ENCODE measurements around the gene ABR.
"Not testable (repeated sequence)": the region's sequence is repeated elsewhere in the genome, so short reads cannot be mapped to it uniquely, and the experiment has no call there.

ABR gene

DNA sequence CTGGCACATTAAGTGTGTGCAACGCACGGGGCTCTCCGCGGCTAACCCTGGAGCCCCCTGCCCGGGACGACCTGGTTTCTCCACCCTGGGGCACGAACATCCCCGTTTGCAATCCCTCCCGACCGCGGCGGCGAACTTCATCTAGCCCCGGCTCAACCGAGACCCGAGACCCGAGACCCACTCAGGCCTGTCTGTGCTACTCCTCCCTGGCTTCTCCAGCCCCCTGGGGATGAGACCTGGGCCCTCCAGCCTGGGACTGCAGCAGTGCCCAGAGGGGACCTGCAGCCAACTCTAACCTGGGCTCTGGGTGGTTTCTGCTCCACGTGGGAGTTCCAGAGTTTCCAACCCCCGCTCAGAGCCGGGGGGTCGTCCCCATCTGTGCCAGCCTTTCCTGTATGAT is 109.4 kb downstream of the ABR start:
- intact Hi-C loops (cut with micrococcal nuclease): no loop called here
- H3K27ac Mint-ChIP-seq: no peak overlapping the region
- no peak overlapping the region for H3K4me3 Mint-ChIP-seq
- peaks cover 14% of the 10 kb centered on the region for H3K4me1 Mint-ChIP-seq (ENCODE audit: low read depth)
- peaks cover 19% of the 10 kb centered on the region for H3K9me3 Mint-ChIP-seq
- H3K36me3 Mint-ChIP-seq (ENCODE audit: low read depth): peaks cover 100% of the 10 kb centered on the region
- no peaks in the 10 kb centered on the region for H3K27me3 Mint-ChIP-seq

DNA sequence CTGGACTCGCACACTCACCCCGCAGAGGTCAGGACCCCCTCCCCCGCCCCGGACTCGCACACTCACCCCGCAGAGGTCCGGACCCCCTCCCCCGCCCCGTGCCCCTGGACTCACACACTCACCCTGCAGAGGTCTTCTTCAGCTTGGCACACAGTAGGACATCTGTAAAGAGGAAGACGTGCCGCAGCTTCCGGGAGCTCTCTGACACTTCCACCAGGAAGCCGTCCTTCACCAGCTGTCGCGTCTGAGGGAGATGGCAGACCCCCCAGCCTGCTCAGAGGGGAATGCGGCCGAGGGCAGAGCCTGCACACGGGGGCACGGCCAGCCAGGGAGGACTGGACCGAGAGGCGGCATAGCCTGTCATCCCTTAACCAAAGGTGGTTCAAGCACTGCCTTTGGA is 109.9 kb downstream of the ABR start:
- no peaks in the 10 kb centered on the region for H3K27me3 Mint-ChIP-seq
- H3K36me3 Mint-ChIP-seq (ENCODE audit: low read depth): peaks cover 97% of the 10 kb centered on the region
- H3K4me3 Mint-ChIP-seq: no peak overlapping the region
- H3K4me1 Mint-ChIP-seq (ENCODE audit: low read depth): peaks cover 9% of the 10 kb centered on the region
- no peak overlapping the region for H3K27ac Mint-ChIP-seq
- intact Hi-C loops (cut with micrococcal nuclease): no loop called here
- H3K9me3 Mint-ChIP-seq: peaks cover 21% of the 10 kb centered on the region

- H3K27ac Mint-ChIP-seq: no peak overlapping the region
- H3K9me3 Mint-ChIP-seq: peaks cover 21% of the 10 kb centered on the region
- no peak overlapping the region for H3K4me3 Mint-ChIP-seq
- intact Hi-C loops (cut with micrococcal nuclease): no loop called here
- H3K36me3 Mint-ChIP-seq (ENCODE audit: low read depth): peaks cover 82% of the 10 kb centered on the region
- peaks cover 8% of the 10 kb centered on the region for H3K4me1 Mint-ChIP-seq (ENCODE audit: low read depth)
- H3K27me3 Mint-ChIP-seq: no peaks in the 10 kb centered on the region
Observed at GRCh38 chr17:1068356-1068755, 111.4 kb downstream of the ABR start.

- no peaks in the 10 kb centered on the region for H3K27me3 Mint-ChIP-seq
- peaks cover 8% of the 10 kb centered on the region for H3K4me1 Mint-ChIP-seq (ENCODE audit: low read depth)
- H3K4me3 Mint-ChIP-seq: no peak overlapping the region
- H3K36me3 Mint-ChIP-seq (ENCODE audit: low read depth): peaks cover 72% of the 10 kb centered on the region
- no peak overlapping the region for H3K27ac Mint-ChIP-seq
- intact Hi-C loops (cut with micrococcal nuclease): no loop called here
- peaks cover 21% of the 10 kb centered on the region for H3K9me3 Mint-ChIP-seq
Observed at GRCh38 chr17:1067282-1067956, 112.4 kb downstream of the ABR start.

- H3K4me3 Mint-ChIP-seq; H3K27me3 Mint-ChIP-seq; intact Hi-C loops (cut with micrococcal nuclease); H3K27ac Mint-ChIP-seq: not testable (repeated sequence)
- Mint-ChIP-seq H3K9me3 (peaks cover 21% of the 10 kb centered on the region), H3K4me1 (ENCODE audit: low read depth) (peaks cover 19% of the 10 kb centered on the region), H3K36me3 (ENCODE audit: low read depth) (peaks cover 69% of the 10 kb centered on the region)
Observed at GRCh38 chr17:1065416-1065815, 114.4 kb downstream of the ABR start.

DNA sequence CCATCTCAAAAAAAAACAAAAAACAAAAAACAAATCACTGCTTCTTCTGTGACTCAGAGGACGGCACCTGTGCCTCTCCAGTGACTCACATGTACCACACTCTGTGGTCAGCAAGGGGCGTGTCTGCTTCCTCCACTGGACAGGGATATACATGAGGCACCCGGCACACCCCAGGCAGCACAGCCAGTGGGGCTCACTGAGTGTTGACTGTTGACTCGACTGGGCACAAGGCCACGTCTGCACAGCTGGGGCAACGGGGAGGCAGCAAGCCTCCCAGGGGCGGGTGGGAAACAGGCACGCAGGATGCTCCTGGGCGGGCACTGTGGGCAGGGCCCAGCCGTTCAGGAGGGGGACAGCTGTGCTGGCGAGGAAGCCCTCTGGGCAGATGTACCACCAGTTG is 118.8 kb downstream of the ABR start:
- intact Hi-C loops (cut with micrococcal nuclease): no loop called here
- Mint-ChIP-seq H3K36me3 (ENCODE audit: low read depth) (peaks cover 69% of the 10 kb centered on the region), H3K4me1 (ENCODE audit: low read depth) (peaks cover 33% of the 10 kb centered on the region), H3K9me3 (peaks cover 7% of the 10 kb centered on the region), H3K27ac (no peak overlapping the region), H3K4me3 (no peak overlapping the region), H3K27me3 (no peaks in the 10 kb centered on the region)

GRCh38 chr17:1059131-1059795 is 120.5 kb downstream of the ABR start:
- Mint-ChIP-seq H3K4me1 (ENCODE audit: low read depth) (peaks cover 33% of the 10 kb centered on the region), H3K9me3 (no peaks in the 10 kb centered on the region), H3K27ac (peak overlapping the region; percentile 65), H3K27me3 (no peaks in the 10 kb centered on the region), H3K4me3 (no peak overlapping the region), H3K36me3 (ENCODE audit: low read depth) (peaks cover 78% of the 10 kb centered on the region)
- intact Hi-C loops (cut with micrococcal nuclease): loop anchor here (5.0 kb wide), 1 partner anchor 128 kb away; no protein-coding TSS in a partner anchor

DNA sequence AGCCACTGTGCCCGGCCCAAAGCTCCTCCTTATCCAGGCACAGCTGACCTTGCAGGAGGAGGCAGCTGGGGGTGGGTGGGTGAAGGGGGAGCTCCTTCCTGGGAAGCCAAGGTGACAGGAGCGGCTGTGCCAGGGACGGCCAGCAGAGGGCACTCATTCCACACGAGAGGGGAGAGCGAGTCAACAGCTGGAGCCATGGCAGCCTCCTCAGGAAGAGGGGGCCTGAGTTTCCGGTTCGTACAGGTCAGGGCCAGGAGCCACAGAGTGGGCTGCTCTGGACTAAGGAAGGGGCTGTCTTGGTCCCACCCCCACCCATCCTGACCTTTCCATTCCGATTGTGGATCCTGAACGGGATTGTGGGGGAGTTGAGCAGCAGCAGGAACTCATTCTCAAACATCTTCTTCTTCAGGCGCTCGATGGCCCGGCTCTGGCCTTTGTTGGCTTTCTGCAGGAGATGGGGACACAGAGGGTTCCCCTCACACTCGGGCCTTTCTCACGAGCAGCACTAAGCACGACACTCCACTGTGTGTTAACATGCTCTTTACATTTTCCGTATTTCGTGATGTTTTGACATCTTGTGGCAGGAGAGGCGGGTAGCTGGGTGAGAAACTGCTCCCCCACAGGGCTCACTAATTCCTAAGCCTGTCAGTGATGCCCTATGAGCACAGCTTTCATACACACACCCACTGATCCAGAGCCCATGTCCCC is 121.2 kb downstream of the ABR start:
- no peak overlapping the region for H3K4me3 Mint-ChIP-seq
- intact Hi-C loops (cut with micrococcal nuclease): loop anchor here (5.0 kb wide), 1 partner anchor 129 kb away; no protein-coding TSS in a partner anchor
- no peak overlapping the region for H3K27ac Mint-ChIP-seq
- no peaks in the 10 kb centered on the region for H3K9me3 Mint-ChIP-seq
- H3K4me1 Mint-ChIP-seq (ENCODE audit: low read depth): peaks cover 33% of the 10 kb centered on the region
- no peaks in the 10 kb centered on the region for H3K27me3 Mint-ChIP-seq
- H3K36me3 Mint-ChIP-seq (ENCODE audit: low read depth): peaks cover 85% of the 10 kb centered on the region

- Mint-ChIP-seq H3K27ac (peak overlapping the region; percentile 14), H3K4me3 (no peak overlapping the region), H3K4me1 (ENCODE audit: low read depth) (peaks cover 32% of the 10 kb centered on the region), H3K36me3 (ENCODE audit: low read depth) (peaks cover 93% of the 10 kb centered on the region), H3K27me3 (no peaks in the 10 kb centered on the region), H3K9me3 (no peaks in the 10 kb centered on the region)
- intact Hi-C loops (cut with micrococcal nuclease): loop anchor here (5.0 kb wide), 1 partner anchor 131 kb away; no protein-coding TSS in a partner anchor
Observed at GRCh38 chr17:1056761-1057160, 123.0 kb downstream of the ABR start.

GRCh38 chr17:1055751-1056645 is 123.8 kb downstream of the ABR start:
- peaks cover 25% of the 10 kb centered on the region for H3K4me1 Mint-ChIP-seq (ENCODE audit: low read depth)
- peak overlapping the region; percentile 14 for H3K27ac Mint-ChIP-seq
- H3K4me3 Mint-ChIP-seq: no peak overlapping the region
- no peaks in the 10 kb centered on the region for H3K27me3 Mint-ChIP-seq
- intact Hi-C loops (cut with micrococcal nuclease): loop anchor here (5.0 kb wide), 1 partner anchor 131 kb away; no protein-coding TSS in a partner anchor
- H3K9me3 Mint-ChIP-seq: no peaks in the 10 kb centered on the region
- peaks cover 93% of the 10 kb centered on the region for H3K36me3 Mint-ChIP-seq (ENCODE audit: low read depth)

DNA sequence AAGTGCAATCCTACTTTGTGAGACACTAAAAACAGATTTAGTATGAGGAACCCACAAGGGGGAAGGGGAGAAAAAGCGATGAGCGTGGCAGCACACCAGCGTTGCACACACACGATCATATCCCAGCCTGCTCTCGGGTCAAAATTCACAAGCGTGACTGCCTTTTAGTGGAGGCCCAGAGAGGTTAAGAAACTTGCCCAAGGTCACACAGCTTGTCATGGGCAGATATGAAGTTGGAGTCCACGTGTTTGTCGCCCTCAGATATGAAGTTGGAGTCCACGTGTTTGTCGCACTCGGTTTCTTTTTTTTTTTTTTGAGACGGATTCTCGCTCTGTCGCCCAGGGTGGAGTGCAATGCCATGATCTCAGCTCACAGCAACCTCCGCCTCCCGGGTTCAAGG is 124.5 kb downstream of the ABR start:
- Mint-ChIP-seq H3K4me3 (no peak overlapping the region), H3K36me3 (ENCODE audit: low read depth) (peaks cover 93% of the 10 kb centered on the region), H3K4me1 (ENCODE audit: low read depth) (peaks cover 21% of the 10 kb centered on the region), H3K27ac (no peak overlapping the region), H3K27me3 (no peaks in the 10 kb centered on the region), H3K9me3 (no peaks in the 10 kb centered on the region)
- intact Hi-C loops (cut with micrococcal nuclease): loop anchor here (5.0 kb wide), 1 partner anchor 132 kb away; no protein-coding TSS in a partner anchor

DNA sequence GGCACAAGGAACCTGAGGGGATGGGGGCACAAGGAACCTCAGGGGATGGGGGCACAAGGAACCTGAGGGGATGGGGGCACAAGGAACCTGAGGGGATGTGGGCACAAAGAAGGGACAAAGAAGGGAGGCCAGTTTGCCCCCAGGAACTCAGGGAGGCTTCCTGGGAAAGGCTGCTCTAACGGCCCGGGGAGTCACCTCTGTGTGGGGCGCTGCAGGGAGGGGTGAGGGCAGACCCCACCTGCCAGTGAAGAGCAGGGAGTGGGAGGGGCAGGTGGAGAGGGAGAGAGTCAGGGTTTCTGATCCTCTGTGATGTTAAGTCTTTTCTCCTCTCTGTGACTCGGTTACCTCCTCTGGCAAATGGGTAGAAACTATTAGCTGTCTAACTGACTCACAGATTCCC is 125.1 kb downstream of the ABR start:
- H3K4me3 Mint-ChIP-seq: no peak overlapping the region
- intact Hi-C loops (cut with micrococcal nuclease): loop anchor here (5.0 kb wide), 1 partner anchor 133 kb away; no protein-coding TSS in a partner anchor
- no peak overlapping the region for H3K27ac Mint-ChIP-seq
- H3K36me3 Mint-ChIP-seq (ENCODE audit: low read depth): peaks cover 93% of the 10 kb centered on the region
- H3K9me3 Mint-ChIP-seq: no peaks in the 10 kb centered on the region
- no peaks in the 10 kb centered on the region for H3K27me3 Mint-ChIP-seq
- peaks cover 19% of the 10 kb centered on the region for H3K4me1 Mint-ChIP-seq (ENCODE audit: low read depth)

DNA sequence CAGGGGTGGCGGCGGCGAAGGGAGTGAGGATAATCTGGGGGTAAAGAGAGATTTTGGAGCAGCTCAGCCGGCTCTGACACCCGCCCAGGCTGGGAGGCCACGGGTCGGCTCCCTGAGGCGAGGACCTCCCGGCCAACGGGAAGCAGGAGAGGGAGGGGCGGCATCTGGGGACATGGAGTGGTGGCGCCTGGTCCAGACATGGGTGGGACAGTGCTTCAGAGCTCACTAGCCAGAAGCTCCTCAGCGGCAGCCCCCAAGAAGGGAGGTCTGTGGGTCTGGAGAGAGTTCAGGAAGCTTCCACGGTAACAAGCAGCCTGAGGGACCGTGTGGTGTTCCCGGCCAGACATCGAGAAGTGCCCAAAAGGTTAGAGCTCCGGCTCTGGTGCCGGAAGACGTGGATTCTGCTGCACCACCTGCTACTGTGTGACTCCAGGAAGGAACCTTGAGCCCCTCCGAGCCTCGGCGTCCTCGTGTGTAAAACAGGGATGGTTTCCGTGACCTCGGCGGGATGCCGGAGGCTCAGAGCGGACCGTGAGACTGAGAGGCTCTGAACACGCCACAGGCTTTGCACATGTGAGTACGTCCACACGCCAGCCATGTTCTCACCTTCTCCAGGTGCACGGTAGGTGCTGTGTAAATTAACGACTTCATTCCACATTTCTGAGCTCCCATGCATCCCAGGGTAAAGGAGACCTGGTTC is 126.0 kb downstream of the ABR start:
- Mint-ChIP-seq H3K4me1 (ENCODE audit: low read depth) (peaks cover 10% of the 10 kb centered on the region), H3K36me3 (ENCODE audit: low read depth) (peaks cover 93% of the 10 kb centered on the region)

More for the DNA sequence above, 126.0 kb downstream of the ABR start:
- Mint-ChIP-seq H3K27me3 (no peaks in the 10 kb centered on the region), H3K4me3 (no peak overlapping the region), H3K27ac (no peak overlapping the region), H3K9me3 (no peaks in the 10 kb centered on the region)
- intact Hi-C loops (cut with micrococcal nuclease): no loop called here

Data from dendritic cell treated with granulocyte-macrophage colony-stimulating factor and Interleukin-4, amounts not matched to agents 40 ng/mL and 50 ng/mL, for 4 days (primary cell).